OCI-LY1 (cell line): ENCODE results near the gene FXYD6.

Experiments
- EZH2 ChIP-seq: fragments of 200-600 bp; sonication (generic), shearing (Covaris generic); IDR thresholded peaks from 2 replicates; pipeline ENCODE4 v1.8.0; 2017; ENCODE audit warnings: borderline replicate concordance, mixed run types, mild to moderate bottlenecking, antibody characterized with exemption, low read length, moderate library complexity, mixed read lengths
- TF ChIP-seq, protein P1 (sequence below): fragments of 200-600 bp; sonication (generic), shearing (Covaris generic); IDR thresholded peaks from 2 replicates; pipeline ENCODE4 v1.5.1; 2017; ENCODE audit warnings: mild to moderate bottlenecking, antibody characterized with exemption, low read length, moderate library complexity, mixed read lengths

DNA sequence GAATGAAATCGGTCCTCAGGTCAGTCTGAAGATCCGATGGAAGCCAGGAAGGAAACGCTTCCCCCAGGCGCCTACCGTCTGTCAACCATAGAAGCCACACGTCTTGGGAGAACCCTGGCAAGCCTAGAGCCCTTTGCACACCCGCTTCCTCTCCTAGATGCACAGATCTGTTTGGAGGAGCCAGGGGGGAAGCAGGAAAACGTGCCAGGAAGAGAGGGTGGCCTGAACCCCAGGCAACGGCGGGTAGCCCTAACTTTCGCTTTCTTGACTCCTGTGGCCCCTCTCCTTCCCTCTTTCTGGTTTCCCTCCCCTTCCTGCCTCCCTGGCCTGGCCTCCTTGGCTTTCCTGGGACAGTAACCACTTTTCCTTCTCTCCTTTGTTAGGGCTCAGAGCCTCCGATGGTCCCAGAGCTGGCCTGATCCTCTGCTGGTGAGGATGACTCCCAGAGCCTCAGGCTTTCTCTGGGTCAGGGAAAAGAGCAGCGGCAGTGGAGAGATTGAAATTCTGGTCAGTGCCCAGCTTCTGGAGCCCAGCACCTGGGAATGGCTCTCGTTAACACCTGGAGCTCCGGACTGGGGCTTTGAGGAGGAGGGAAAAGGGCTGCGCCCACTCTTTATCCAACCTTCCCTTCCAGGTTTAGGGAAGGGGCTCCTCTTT, 2.1 kb downstream of the FXYD6 start:
- TF ChIP-seq, protein P1, sequence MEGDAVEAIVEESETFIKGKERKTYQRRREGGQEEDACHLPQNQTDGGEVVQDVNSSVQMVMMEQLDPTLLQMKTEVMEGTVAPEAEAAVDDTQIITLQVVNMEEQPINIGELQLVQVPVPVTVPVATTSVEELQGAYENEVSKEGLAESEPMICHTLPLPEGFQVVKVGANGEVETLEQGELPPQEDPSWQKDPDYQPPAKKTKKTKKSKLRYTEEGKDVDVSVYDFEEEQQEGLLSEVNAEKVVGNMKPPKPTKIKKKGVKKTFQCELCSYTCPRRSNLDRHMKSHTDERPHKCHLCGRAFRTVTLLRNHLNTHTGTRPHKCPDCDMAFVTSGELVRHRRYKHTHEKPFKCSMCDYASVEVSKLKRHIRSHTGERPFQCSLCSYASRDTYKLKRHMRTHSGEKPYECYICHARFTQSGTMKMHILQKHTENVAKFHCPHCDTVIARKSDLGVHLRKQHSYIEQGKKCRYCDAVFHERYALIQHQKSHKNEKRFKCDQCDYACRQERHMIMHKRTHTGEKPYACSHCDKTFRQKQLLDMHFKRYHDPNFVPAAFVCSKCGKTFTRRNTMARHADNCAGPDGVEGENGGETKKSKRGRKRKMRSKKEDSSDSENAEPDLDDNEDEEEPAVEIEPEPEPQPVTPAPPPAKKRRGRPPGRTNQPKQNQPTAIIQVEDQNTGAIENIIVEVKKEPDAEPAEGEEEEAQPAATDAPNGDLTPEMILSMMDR, result no peak
- no peak for TF ChIP-seq EZH2
